Right ventricle myocardium inferior (tissue), 1 donor: ENCODE results near the gene MAP3K10. TPM values are rescaled to one million over a fixed set of nuclear protein-coding genes. Genes with fewer than 3 reads are reported as not detected.
"Not testable (repeated sequence)": the region's sequence is repeated elsewhere in the genome, so short reads cannot be mapped to it uniquely, and the experiment has no call there.

Source experiments
- ATAC-seq: fragments of 200-7000 bp; cut with Tn5 transposase; one replicate; pipeline ENCODE4 v1.9.1; 2020; ENCODE audit warnings: mild to moderate bottlenecking, moderate library complexity
- DNase-seq: peaks from one replicate; pipeline ENCODE4 v3.0.0; 2021; ENCODE audit errors: missing footprints
- intact Hi-C: fragments of 100-400 bp; cut with DNase I; formaldehyde crosslinking; loops from one replicate; pipeline ENCODE4 v1.11.0; 2022
- total RNA-seq: library from RNA; stranded (reverse); fragmentation: NEBNext Ultra II Directional; extraction: Animal tissue kit (Norgen Biotek cat#: 25700); gene quantifications from one replicate; pipeline ENCODE4 v1.2.1, GENCODE V29; 2021
- donor health status: DM: no; HTN: yes; CAD: no; lungs with severe emphysema.

MAP3K10 gene
- total RNA-seq, 1 donor from 2014 or later: 22.7 TPM

GRCh38 chr19:40213251-40213829 is 22.1 kb downstream of the MAP3K10 start:
- ATAC-seq (no peak), DNase-seq (no peak)

GRCh38 chr19:40213882-40214570 is 22.8 kb downstream of the MAP3K10 start:
- intact Hi-C loops: no loop called here
- no peak for DNase-seq
- ATAC-seq: no peak

More at GRCh38 chr19:40213251-40213829, 22.1 kb downstream of the MAP3K10 start:
- intact Hi-C loops: no loop called here

- ATAC-seq (no peak), DNase-seq (no peak)
- intact Hi-C loops: no loop called here
Measured at GRCh38 chr19:40214936-40215335, 23.7 kb downstream of the MAP3K10 start.

GRCh38 chr19:40216013-40216776 is 25.0 kb downstream of the MAP3K10 start:
- intact Hi-C loops: no loop called here
- ATAC-seq (no peak), DNase-seq (no peak)

- intact Hi-C loops: no loop called here
- ATAC-seq: no peak
- DNase-seq: no peak
Measured at GRCh38 chr19:40216777-40217026, 25.5 kb downstream of the MAP3K10 start.

- DNase-seq: no peak
- intact Hi-C loops: no loop called here
Measured at GRCh38 chr19:40217027-40217810, 26.0 kb downstream of the MAP3K10 start.

GRCh38 chr19:40217934-40218890 is 27.0 kb downstream of the MAP3K10 start, which contains the start of gene TTC9B:
TTC9B (minus strand) TSS chr19:40218384; CDS start chr19:40218381, 3 bp downstream.
- DNase-seq (no peak), ATAC-seq (no peak)
- intact Hi-C loops: no loop called here

More at GRCh38 chr19:40217027-40217810, 26.0 kb downstream of the MAP3K10 start:
- no peak for ATAC-seq

GRCh38 chr19:40219029-40219428 is 27.8 kb downstream of the MAP3K10 start:
- intact Hi-C loops, DNase-seq: not testable (repeated sequence)

GRCh38 chr19:40219721-40220276 is 28.6 kb downstream of the MAP3K10 start:
- DNase-seq (no peak), ATAC-seq (no peak)
- intact Hi-C loops: no loop called here

More at GRCh38 chr19:40219029-40219428, 27.8 kb downstream of the MAP3K10 start:
- not testable (repeated sequence) for ATAC-seq

GRCh38 chr19:40220674-40221073 is 29.4 kb downstream of the MAP3K10 start:
- no peak for ATAC-seq
- intact Hi-C loops: no loop called here
- no peak for DNase-seq

- ATAC-seq (peak; percentile 83), DNase-seq (no peak)
- intact Hi-C loops: loop anchor here (2.0 kb wide), 1 partner anchor 81 kb away; no protein-coding TSS in a partner anchor
Measured at GRCh38 chr19:40221858-40222619, 30.8 kb downstream of the MAP3K10 start.

- ATAC-seq (no peak), DNase-seq (no peak)
- intact Hi-C loops: loop anchor here (2.0 kb wide), 1 partner anchor 82 kb away; no protein-coding TSS in a partner anchor
Measured at GRCh38 chr19:40223135-40223822, 32.1 kb downstream of the MAP3K10 start.

GRCh38 chr19:40224342-40225150 is 33.3 kb downstream of the MAP3K10 start:
- intact Hi-C loops: no loop called here
- ATAC-seq (no peak), DNase-seq (no peak)

- ATAC-seq (no peak), DNase-seq (no peak)
Measured at GRCh38 chr19:40225440-40226305, 34.4 kb downstream of the MAP3K10 start.

GRCh38 chr19:40228346-40228745 is 37.1 kb downstream of the MAP3K10 start:
- no peak for DNase-seq
- intact Hi-C loops: no loop called here
- ATAC-seq: no peak

More at GRCh38 chr19:40225440-40226305, 34.4 kb downstream of the MAP3K10 start:
- intact Hi-C loops: no loop called here
